Measurements from ENCODE around the gene MPZL1.

The MPZL1 gene

DNA sequence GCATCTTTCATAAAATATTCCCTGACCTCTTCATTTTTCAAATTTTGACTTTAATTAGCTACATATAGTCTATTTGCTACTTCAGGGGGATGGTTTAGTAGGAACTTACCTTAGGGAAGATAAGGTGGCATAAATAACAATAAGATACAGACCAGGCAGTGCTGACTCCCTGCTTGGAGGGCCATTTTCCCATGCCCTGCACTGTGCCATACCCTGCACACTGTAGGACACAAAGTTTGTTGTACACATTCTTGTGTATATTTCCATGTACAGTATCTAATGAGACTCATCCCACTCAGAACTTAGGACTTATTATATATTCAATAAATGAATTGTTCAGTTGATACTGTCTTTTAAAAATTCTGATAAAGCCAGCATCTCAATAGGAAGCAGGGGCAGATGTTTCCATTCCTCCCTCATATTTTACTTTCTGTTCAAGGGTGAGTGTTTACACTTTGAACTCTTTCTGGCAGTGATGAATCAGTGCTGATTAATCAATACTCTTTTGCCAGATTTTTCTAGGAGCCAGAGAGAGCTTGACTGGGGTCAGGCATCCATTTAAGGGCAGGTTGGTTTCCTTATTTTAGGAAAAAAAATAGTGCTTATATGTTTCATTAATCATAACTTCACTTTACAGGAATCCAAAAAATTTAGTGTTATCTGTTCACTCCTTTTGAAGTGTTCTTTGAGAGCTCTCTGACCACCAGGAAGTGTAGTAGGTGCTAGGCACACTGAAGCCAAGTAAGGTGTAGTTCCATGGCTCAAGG, 30.6 kb downstream of the MPZL1 start:
- DNase-seq, result no peak

DNA sequence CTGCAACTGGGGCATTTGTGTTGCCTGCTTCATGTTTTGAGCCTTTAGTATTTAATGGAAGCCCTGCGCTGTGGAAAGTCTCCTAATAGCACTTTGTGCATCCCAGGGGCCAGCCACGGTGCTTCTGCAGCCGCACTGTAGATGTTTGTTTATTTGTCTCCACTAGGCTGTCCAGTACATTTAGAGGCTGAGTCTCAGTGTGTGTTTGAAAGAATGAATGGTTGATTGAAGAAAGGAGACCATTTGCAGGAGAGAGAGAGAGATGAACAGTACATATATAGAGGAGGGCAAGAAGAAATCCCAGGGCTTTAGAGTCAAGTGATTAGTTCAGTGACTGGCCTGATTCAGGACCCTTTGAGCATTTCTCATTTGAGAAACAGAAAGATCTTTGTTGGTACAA, 33.9 kb downstream of the MPZL1 start:
- DNase-seq, result no peak

DNA sequence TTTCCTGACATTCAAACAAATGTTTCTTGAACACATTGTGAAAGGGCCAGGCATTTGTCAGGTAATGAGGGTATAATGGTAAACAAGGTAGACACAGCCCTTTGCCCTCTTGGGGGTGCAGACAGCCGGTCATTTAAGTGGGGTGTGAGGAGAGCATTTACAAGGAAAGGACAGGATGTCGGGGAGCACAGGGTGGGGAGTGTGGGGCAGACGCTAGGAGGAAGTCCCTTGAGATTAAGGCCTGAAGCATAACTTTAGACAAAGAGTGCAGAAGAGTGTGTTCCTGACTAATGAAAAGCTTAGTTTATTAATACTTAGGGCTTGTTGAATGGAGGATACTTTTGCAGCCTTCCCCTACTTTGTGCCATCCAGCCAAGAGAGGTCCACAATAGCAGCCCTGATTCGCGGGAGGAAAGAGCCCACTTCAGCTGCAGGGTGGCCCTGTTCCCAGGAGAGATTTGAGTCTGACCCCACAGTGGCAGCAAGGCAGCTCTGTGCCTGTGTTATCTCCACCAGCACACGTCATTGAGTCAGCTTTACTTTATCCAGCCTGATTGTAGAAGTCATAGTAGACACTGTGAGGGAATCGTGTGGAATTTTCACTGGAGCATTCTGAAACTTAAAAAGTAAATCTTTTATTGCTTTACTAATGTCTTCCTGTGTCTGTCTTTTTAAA, 35.1 kb downstream of the MPZL1 start:
- no peak for DNase-seq

DNA sequence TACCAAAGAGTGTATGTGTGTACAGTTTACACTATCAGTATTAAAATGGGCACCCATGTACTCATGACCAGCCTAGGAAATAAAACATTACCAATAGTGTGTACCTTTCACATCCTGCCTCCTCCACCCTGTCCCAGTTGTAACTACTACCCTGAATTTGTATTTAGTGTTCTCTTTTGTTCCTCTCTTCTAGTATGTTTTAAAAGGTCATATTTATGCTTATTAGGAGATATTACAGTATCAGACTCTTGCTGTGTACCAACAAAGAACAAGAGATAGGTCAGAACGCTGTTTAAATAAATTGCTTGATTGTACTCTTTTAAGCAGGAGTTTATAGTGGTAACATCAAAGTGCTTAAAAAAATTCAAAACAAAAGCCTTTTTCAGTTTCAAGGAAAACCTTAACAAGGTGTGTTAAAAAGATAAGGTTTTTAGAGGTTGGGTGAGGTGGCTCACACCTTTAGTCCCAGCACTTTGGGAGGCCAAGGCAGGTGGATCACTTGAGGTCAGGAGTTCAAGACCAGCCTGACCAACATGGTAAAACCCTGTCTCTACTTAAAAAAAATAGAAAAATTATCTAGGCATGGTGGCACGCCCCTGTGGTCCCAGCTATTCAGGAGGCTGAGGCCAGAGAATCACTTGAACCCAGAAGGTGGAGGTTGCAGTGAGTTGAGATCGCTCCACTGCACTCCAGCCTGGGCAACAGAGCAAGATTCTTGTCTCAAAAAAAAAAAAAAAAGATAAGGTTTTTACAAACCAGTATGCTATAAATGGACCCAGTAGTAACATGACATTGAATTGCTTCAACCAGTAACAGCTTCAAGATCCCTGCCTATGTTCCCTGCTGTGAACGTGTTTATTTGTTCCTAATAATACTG, 35.9 kb downstream of the MPZL1 start:
- DNase-seq, result no peak

DNA sequence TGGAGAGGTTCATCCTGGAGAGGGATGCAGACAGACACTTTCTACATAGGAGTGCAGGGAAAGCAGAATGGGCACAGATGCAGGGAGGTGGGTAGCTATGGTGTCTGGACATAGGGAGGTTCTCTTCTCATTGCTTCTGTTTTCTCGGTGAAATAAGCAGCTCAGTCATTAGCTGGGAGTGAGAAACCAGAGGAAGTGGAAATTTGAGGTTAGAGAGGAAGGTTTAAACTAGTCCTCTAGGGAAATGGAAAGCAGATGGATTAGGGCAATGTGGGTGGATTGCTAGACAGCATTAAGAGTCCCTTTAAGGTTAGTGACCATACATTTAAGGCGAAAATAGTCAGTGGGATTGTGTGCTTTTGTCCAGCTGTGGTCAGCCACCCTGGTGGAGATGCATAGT, 39.6 kb downstream of the MPZL1 start:
- no peak for DNase-seq

DNA sequence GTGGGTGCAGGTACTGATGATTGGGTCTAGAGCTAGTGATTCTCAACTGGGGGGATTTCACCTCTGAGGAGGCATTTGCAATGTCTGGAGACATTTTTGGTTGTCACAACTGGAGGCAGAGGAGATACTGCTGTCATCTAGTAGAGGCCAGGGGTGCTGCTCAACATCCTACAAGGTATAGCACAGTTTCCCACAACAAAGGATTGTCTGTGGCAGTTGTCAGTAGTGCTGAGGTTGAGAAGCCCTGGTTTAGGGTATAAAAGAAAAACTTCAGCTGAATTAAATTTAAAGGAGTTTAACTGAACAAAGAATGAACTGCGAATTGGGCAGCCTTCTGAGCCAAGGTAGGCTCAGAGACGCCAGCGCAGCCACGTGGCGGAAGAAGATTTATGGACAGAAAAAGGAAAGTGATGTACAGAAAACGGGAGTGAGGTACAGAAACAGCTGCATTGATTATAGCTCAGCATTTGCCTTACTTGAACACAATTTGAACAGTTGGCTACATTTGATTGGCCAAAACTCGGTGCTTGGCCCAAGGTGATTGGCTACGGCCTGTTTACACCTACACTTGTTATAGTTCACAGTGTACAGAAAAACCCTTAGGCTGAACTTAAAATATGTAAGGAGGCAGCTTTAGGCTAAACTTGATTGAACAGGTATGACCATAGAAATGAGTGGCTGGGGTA, 40.4 kb downstream of the MPZL1 start:
- peak; percentile 2 for DNase-seq

DNA sequence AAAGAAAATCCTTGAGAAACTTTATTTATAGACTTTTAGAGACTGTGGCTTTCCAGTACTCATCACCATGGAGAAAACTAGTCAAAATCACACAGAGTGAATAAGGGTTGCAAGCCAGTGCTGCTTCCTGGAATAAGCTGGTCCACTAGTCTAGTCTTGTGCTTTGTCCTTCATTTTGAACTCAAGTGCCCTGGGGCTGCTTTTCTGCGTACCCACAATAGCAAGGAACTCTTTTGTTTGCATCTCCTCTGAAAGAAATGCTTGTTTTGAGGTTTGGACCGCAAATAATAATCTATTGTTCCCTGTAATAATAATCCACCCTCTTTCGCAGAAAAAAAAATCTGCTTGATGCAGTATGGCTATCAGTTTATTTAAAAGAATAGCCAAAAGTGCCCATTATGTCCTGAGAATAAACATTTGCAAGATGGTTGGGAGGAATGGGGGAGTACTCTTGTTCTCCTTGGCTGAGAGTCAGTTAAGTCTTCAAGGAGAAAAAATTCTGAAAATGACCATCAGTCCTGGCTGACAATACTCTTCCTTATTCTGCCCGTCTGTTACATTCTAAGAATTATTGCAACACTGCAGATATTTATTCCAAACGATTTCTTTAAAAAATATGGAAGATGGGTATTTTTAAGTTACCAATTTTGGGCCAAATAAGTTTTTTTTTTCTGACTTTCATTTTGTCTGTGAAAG, 41.9 kb downstream of the MPZL1 start:
- no peak for DNase-seq

DNA sequence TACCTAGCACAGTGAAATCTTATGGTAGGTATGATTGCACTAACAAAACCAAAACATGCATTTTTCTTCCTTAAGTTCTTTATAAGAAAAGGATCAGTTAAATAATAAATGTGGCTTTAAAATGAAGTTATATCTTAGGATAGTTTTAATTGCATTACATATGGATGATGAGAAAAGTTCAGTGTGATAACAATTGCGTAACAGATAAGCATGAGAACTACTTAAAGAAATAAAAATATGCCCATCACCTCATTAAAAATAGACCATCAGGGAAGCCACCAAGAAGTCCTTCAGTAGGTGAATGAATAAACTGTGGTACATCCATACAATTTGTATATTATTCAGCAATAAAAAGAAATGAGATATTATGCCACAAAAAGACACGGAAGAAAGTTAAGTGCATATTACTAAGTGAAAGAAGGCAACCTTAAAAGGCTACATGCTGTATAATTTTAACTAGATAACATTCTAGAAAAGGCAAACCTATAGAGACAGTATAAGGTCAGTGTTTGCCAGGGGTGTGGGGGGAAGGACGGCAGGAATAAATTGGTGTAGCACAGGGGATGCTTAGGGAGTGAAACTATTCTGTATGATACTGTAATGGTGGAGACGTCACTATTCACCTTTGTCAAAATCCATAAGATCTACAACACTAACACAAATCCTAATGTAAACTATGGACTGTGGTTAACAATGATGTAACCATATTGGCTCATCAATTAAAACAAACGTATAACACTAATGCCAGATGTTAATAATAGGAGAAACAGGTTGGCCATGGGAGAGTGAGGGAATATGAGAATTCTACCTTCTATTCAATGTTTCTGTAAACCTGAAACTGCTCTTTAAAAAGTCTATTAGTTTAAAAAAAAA, 42.9 kb downstream of the MPZL1 start:
- no peak for DNase-seq

DNA sequence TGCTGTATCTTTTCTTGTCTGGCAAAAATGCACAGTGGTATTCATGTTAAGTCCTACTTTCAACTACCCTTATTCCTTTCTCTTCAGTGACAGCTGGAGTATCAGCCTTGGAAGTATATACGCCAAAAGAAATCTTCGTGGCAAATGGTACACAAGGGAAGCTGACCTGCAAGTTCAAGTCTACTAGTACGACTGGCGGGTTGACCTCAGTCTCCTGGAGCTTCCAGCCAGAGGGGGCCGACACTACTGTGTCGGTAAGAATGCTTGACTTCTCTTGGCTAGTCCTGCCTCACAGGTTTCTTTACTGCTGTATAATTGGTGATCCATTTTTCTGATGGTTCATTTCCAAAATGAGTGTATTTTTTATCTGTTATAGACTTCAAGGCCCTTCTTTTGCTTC, 43.7 kb downstream of the MPZL1 start:
- no peak for DNase-seq

DNA sequence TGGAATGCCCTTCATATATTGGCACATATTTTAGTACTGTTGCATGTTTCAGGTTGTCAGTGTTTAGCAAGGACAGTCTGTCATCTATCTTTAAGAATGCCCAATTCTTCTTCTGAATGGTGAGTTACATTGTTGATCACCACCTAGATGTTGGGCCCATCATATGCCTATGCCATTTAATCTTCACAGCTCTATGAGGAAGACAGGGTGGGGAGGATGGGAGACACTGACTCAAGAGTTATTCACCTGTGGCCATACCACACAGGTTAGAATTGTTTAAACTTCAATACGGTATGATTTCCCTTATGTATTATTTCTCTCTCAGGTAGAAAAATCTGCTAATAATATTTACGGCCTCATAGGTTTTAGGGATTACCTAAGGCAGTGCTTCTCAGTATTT, 44.8 kb downstream of the MPZL1 start:
- DNase-seq, result no peak

DNA sequence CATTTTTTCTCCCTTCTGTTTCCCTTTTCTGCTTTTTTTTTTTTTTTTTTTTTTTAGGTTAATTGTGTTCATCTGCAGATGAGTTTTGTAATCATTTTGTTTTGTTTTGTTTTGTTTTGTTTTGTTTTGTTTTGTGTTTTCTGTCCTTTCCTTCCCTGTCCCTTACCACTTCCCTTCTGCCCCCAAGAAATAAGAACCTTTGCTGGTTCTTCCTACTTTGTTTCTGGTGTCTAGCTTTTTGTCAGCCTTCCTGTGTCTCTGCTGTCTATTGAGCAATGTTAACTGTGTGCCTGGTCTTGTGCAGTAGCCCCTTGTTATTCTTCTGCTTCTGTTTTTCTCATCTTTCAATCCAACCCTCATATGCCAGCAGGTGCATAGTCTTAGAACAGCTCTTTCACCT, 46.0 kb downstream of the MPZL1 start:
- no peak for DNase-seq

DNA sequence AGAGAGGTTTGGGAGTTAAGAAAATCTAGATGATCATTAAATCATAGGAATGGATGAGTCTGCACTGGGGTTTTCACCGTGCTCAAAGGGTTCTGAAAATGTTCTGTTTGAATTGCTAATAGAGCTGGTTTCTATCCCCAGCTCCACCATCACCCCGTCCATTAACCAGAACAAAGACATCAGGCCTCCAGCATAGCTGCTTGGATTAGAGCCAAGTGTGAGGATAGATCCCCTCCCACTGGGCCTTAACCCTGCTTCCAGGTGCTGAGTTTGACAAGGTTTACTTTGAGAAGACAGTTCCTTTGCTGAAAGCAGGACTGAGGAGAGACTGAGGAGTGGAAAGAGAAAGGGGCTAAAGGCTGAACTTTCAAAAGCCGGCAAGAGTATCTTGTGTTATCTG, 48.3 kb downstream of the MPZL1 start:
- no peak for DNase-seq

DNA sequence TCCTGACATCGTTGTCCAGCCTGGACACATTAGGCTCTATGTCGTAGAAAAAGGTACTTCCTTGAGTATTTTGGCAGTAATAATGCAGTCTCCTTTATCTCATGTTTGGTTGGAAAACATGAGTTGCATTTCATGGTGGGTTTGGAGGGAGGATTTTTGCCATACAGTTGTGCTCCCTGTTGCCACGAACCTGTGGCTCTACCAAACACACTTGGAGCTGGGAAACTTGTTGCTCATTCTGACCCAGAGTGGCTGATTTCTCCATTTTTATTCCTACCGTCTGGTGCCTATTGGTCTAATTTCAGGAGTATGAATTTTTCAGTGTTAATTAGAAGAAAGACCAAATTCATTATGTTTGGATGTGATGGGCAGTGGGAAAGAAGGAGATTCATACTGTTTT, 50.7 kb downstream of the MPZL1 start:
- DNase-seq, result no peak

DNA sequence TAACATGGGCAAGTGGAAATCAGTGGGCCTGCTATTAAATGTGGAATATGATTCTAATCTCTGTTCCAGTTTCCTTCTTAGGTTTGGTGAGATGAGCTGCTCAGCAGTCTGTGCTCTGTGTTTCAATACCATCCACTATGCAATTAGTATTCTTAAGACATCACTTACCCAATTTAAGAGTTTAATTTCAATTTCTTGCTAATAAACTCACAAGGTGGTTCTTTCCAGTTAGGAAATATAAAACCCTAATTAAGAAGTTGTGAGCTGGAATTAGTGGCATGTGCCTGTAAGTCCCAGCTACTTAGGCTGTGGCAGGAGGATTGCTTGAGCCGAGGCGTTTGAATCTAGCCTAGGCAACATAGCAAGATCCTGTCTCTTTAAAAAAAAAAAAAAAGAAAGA, 51.7 kb downstream of the MPZL1 start:
- no peak for DNase-seq

DNA sequence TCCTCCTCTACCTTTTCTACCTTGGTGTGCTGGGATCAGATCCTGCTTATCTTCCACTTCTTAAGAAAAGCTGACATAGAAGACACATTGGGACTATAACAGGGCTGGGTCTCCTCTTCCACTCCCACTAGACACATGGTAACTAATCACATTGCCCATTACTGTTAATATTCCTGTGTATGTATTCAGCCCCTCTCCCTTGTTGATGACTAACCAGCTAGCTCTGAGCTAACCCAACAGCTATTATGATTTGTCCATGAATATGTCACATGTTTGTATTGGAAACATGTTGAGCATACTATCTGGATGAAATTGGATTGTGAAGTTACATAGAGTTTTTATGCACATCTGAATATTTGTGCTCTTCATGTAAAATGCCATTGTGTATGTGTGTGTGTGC, 52.9 kb downstream of the MPZL1 start:
- DNase-seq, result no peak

DNA sequence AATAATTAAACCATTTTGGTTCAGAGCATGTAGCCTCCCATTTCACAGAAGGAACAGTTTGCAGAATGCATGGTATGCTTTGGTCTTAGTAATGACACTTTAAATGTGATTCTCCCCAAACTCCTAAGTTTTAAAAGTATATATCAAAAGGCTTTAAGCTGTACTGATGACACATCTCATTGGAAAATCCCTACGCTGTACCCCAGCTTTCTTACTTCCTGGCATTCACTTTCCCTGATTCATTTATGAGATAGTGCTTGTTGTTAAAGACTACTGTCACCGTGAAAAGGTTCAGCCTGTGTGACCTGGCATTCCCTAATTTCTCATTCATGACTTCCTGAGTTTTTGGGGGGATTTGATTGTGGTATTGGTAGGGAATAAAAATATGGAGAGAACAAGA, 53.4 kb downstream of the MPZL1 start:
- DNase-seq, result no peak

DNA sequence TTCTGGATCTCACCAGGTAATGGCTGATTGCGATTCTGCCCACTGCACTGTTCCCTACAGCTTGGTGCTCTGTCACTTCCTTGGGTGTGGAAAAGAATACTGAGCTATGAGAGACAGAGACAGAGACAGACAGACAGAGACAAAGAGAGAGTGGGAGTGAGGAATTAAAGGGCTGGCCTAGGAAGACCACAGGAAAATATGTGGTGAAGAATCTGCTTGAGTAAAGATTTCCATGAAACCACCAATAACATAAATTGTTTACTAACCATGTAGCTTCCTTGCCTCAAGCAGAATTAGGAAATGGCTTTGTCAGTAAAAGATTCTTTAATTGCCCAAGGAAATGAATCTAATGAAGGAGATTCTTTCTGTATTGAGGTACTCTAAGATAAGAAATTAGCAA, 54.4 kb downstream of the MPZL1 start:
- DNase-seq, result no peak

DNA sequence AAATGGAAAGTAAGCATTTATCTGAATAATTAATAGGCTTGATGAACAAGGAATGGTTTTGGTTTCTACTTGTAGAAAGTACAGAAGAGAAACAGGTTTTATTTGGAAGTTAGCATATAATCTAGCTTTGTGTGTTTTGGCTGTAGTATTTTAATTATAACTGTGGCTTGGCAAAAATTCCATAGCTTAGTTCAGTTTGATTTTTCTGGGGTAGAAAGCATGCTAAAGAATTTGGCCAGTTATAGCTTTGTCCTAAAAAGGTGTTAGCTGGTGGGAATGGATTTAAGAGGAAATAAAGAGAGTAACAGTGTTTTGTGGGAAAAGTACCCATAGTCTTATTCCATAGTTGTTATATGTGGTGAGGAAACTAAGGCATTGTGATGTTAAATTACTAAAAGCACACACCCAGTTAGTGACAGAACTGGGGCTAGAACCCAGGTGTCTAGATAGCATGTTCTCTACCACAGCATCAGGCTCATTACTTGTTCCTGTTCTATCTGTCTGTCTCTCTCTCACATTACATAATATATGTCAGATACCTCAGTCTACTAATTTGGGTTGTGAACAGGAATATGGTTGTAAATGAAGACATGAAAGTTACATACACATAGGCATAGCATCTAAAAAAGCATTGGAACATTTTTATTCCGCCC, 55.0 kb downstream of the MPZL1 start:
- no peak for DNase-seq

DNA sequence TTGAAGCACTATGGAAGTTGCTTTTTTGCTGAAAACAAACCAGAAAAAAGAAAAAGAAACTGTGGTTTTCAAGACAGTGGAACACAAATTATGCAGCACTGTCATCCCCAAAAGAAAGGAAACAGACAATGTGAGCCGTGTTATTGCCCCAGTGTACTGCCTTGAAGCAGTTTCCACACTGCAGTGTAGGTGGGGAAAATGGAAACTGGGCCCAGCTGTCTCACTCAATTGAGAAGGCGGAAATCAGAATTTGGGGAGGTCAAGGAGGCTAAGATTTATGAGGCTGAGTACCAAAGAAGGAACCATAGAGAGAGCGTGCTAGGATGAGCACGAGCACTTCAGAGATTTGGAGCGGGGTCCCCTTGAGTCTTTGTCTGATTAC, 55.5 kb downstream of the MPZL1 start:
- DNase-seq, result no peak

DNA sequence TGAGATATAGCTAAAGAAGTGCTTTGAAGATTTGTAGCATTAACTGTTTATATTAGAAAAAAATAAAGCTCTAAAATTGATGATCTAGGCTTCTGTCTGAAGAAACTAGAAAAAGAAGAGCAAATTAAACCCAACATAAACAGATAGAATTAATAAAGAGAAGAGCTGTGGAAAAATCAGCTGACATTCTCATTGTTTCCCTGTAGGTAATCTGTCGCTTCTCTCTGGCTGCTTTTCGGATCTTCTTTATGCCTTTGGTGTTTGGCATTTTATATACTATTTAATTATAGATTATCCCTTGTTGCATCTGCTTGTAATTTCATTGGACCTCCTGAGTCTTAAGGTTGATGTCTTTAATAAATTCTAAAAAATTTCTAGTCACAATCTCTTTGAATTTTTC, 59.8 kb downstream of the MPZL1 start:
- no peak for DNase-seq

DNA sequence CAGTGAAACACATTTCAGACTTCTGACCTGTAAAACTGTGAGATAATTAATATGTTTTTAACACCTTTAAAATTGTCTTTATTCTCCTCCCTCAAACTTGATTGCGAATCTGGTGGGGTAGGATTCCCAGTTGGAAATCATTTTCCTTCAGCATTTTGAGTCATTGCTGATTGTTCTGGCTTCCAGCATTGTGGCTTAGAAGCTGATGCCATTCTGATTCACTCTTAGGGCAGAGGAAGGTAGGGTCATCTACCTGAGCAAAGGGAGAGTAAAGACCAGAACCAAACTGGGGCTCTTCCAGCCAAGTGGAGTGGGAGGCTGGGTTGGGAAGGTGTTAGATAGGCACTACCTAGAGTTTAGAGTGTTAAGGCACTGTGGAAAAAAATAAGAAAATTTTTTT, 61.2 kb downstream of the MPZL1 start:
- DNase-seq, result no peak
